B cell (primary cell): ENCODE measurements around the gene ADCY10. TPM values are rescaled to one million over a fixed set of nuclear protein-coding genes. Genes with fewer than 3 reads are reported as not detected.

Experiments
- ATAC-seq: fragments of 200-7000 bp; cut with Tn5 transposase; one replicate; pipeline ENCODE4 v1.10.0; 2021; ENCODE audit warnings: low read depth, mild to moderate bottlenecking, moderate number of reproducible peaks, moderate library complexity
- CTCF ChIA-PET: fragments of 350-600 bp; sonication (Branson Sonifier 250); formaldehyde crosslinking; loops from one replicate; lab custom pipeline; 2021; ENCODE audit warnings: antibody characterized with exemption, inconsistent platforms; lab: Charles Lee
- POLR2A ChIA-PET: fragments of 350-600 bp; sonication (Branson Sonifier 250); formaldehyde crosslinking; loops from one replicate; lab custom pipeline; 2021; ENCODE audit warnings: antibody characterized with exemption; lab: Charles Lee
- DNase-seq: peaks from one replicate; pipeline ENCODE4 v3.0.0; 2013
- H2AFZ ChIP-seq: 2 replicates; pipeline ENCODE4 v1.6.1; 2012; ENCODE audit warnings: mild to moderate bottlenecking, low read depth, low read length; ENCODE audit not compliant: insufficient read depth, poor library complexity, severe bottlenecking
- H3K27ac ChIP-seq, 2 donors: 1 replicate in 1 of 2; 2 replicates in 1 of 2; pipeline ENCODE4 v1.5.1; 2012 to 2013; ENCODE audit warnings: low read length in 2 of 2, mild to moderate bottlenecking in 2 of 2, moderate library complexity in 1 of 2
- H3K27me3 ChIP-seq, 4 experiments: fragments of 200-600 bp in 1 of 4; sonication (generic) in 1 of 4; replicated peaks in 1 of 4; 1 replicate in 2 of 4; 2 replicates in 2 of 4; pipeline versions ENCODE4 v1.6.1 to v1.7.0; 2013 to 2016; ENCODE audit warnings: low read length in 3 of 4, mild to moderate bottlenecking in 2 of 4, mixed read lengths in 1 of 4, moderate library complexity in 1 of 4; ENCODE audit not compliant: insufficient read depth in 4 of 4, control insufficient read depth in 3 of 4; ENCODE audit errors: control extremely low read depth in 1 of 4
- H3K36me3 ChIP-seq, 2 experiments: replicated peaks in 1 of 2; 1 replicate in 1 of 2; 2 replicates in 1 of 2; pipeline versions ENCODE4 v1.6.1 to v1.7.1; 2013; ENCODE audit warnings: low read length in 1 of 2; ENCODE audit not compliant: insufficient read depth in 2 of 2, control insufficient read depth in 1 of 2; ENCODE audit errors: control extremely low read depth in 1 of 2, extremely low read depth in 1 of 2
- H3K4me1 ChIP-seq, 2 donors: fragments of 200-600 bp in 1 of 2; sonication (generic) in 1 of 2; 1 replicate in 1 of 2; 2 replicates in 1 of 2; pipeline versions ENCODE4 v1.5.1 to v1.6.1; 2013 to 2017; ENCODE audit warnings: low read length in 2 of 2; ENCODE audit not compliant: control insufficient read depth in 2 of 2, insufficient read depth in 2 of 2
- H3K4me2 ChIP-seq: replicated peaks from 2 replicates; pipeline ENCODE3; 2012; ENCODE audit warnings: mild to moderate bottlenecking, low read depth, low read length; ENCODE audit not compliant: poor library complexity, severe bottlenecking
- H3K4me3 ChIP-seq, 5 experiments: fragments of 200-600 bp in 1 of 5; sonication (generic) in 1 of 5; 1 replicate in 3 of 5; 2 replicates in 2 of 5; pipeline versions ENCODE4 v1.5.1 to v1.7.0; 2011 to 2016; ENCODE audit warnings: low read length in 4 of 5, mild to moderate bottlenecking in 4 of 5, low read depth in 2 of 5, control low read depth in 1 of 5, moderate library complexity in 1 of 5; ENCODE audit not compliant: insufficient read depth in 1 of 5; ENCODE audit errors: control extremely low read depth in 1 of 5, extremely low read depth in 1 of 5
- H3K79me2 ChIP-seq: fragments of 200-600 bp; sonication (generic); one replicate; pipeline ENCODE4 v1.6.0; 2016; ENCODE audit warnings: low read length; ENCODE audit not compliant: control insufficient read depth, insufficient read depth
- H3K9ac ChIP-seq: fragments of 200-600 bp; sonication (generic); 2 replicates; pipeline ENCODE4 v1.6.1; 2017; ENCODE audit warnings: mild to moderate bottlenecking, low read length, moderate library complexity
- H3K9me3 ChIP-seq, 3 donors: one replicate each; pipeline versions ENCODE4 v1.6.1 to v1.7.1; 2013; ENCODE audit warnings: low read length in 2 of 3; ENCODE audit not compliant: control insufficient read depth in 2 of 3, insufficient read depth in 1 of 3; ENCODE audit errors: control extremely low read depth in 1 of 3
- H4K20me1 ChIP-seq: 2 replicates; pipeline ENCODE4 v1.6.0; 2012; ENCODE audit warnings: mild to moderate bottlenecking, low read length; ENCODE audit not compliant: insufficient read depth, control insufficient read depth, poor library complexity, severe bottlenecking
- H3K27ac Mint-ChIP-seq: one replicate; pipeline ENCODE4 v1.8.0; 2021; ENCODE audit warnings: mixed read lengths
- H3K27me3 Mint-ChIP-seq: one replicate; pipeline ENCODE4 v1.8.0; 2021; ENCODE audit warnings: mixed read lengths
- H3K4me1 Mint-ChIP-seq: one replicate; pipeline ENCODE4 v1.8.0; 2021; ENCODE audit warnings: mixed read lengths
- H3K4me3 Mint-ChIP-seq: one replicate; pipeline ENCODE4 v1.8.0; 2021; ENCODE audit warnings: mixed read lengths
- H3K9me3 Mint-ChIP-seq: one replicate; pipeline ENCODE4 v1.8.0; 2022; ENCODE audit warnings: mixed read lengths; ENCODE audit not compliant: insufficient read depth
- CTCF ChIP-seq: fragments of 200-600 bp; IDR thresholded peaks from one replicate; pipeline ENCODE4 v1.8.0; 2022; ENCODE audit warnings: antibody characterized with exemption, mild to moderate bottlenecking
- EZH2 ChIP-seq: IDR thresholded peaks from 2 replicates; pipeline ENCODE4 v1.6.1; 2012; ENCODE audit warnings: borderline replicate concordance, low read depth, mild to moderate bottlenecking, moderate library complexity, low read length; ENCODE audit not compliant: insufficient read depth, poor library complexity, severe bottlenecking
- WGBS: methylation state at CpG from one replicate; pipeline ENCODE4 v1.1.5; 2013; ENCODE audit warnings: missing lambda C conversion rate; ENCODE audit not compliant: insufficient coverage; 5-methylcytosine and 5-hydroxymethylcytosine counted together
- intact Hi-C: fragments of 100-400 bp; cut with micrococcal nuclease; formaldehyde crosslinking; loops from one replicate; pipeline ENCODE4 v1.10.0; 2022
- polyA plus RNA-seq: library from polyadenylated mRNA; depleted of rRNA; stranded (reverse); fragments of >200 nt; gene quantifications from 2 replicates; pipeline ENCODE4 v1.2.3, GENCODE V29; 2012
- total RNA-seq, 2 donors: library from RNA; stranded (reverse); fragments of 120-200 nt in 1 of 2; gene quantifications; 1 replicate in 1 of 2; 2 replicates in 1 of 2; pipeline versions ENCODE4 v1.2.3 to v1.2.4, GENCODE V29; 2013 to 2022

ADCY10 gene
- total and polyA plus RNA-seq, 2 donors (not counting 1 experiment from before 2014, with no cell fraction given), result 0.15 TPM; not detected in 1

GRCh38 chr1:167928457-167928852 lies 14.5 kb upstream of the ADCY10 start:
- Histone ChIP-seq H3K27me3 (no peaks in the 10 kb centered on the region), H4K20me1 (peaks cover 8% of the 10 kb centered on the region), H3K4me2 (no peak overlapping the region), H3K36me3 (peaks cover 0 to 2% of the 10 kb centered on the region in 2 experiments), H3K4me1 (peaks cover 0 to 4% of the 10 kb centered on the region in 2 donors), H3K27ac (no peak overlapping the region), H3K4me3 (no peak overlapping the region), H2AFZ (no peak overlapping the region), H3K79me2 (peaks cover 68% of the 10 kb centered on the region), H3K9ac (no peak overlapping the region), H3K9me3 (no peaks in the 10 kb centered on the region)
- ATAC-seq, result no peak
- no peaks in the 10 kb centered on the region for H3K9me3 Mint-ChIP-seq
- intact Hi-C loops, result no loop called here
- H3K4me1 Mint-ChIP-seq, result peaks cover 16% of the 10 kb centered on the region
- H3K4me3 Mint-ChIP-seq, result no peak overlapping the region
- ChIA-PET POLR2A (no interaction called here), CTCF (no interaction called here)
- no peak for DNase-seq
- no peak overlapping the region for H3K27ac Mint-ChIP-seq
- no CpG with 5 or more reads among the region's 2 CpGs for WGBS
- TF ChIP-seq EZH2 (no peak), CTCF (no peak)
- no peaks in the 10 kb centered on the region for H3K27me3 Mint-ChIP-seq

- intact Hi-C loops, result no loop called here
- ATAC-seq, result no peak
- no peak for TF ChIP-seq CTCF
- TF ChIP-seq EZH2, result no peak
- Histone ChIP-seq H4K20me1 (peaks cover 8% of the 10 kb centered on the region), H3K4me3 (no peak overlapping the region), H3K79me2 (peaks cover 56% of the 10 kb centered on the region), H3K27me3 (no peaks in the 10 kb centered on the region), H3K36me3 (peaks cover 2 to 5% of the 10 kb centered on the region in 2 experiments), H3K27ac (no peak overlapping the region), H2AFZ (no peak overlapping the region), H3K9me3 (no peaks in the 10 kb centered on the region), H3K4me2 (no peak overlapping the region), H3K4me1 (peaks cover 0 to 4% of the 10 kb centered on the region in 2 donors), H3K9ac (no peak overlapping the region)
- Mint-ChIP-seq H3K9me3 (no peaks in the 10 kb centered on the region), H3K27me3 (no peaks in the 10 kb centered on the region), H3K27ac (no peak overlapping the region), H3K4me1 (peaks cover 18% of the 10 kb centered on the region), H3K4me3 (no peak overlapping the region)
- 100% methylated on average over 1 of the region's 4 CpGs for WGBS
- POLR2A ChIA-PET, result no interaction called here
- DNase-seq, result no peak
- CTCF ChIA-PET, result no interaction called here
Observed at GRCh38 chr1:167927046-167927754, 13.3 kb upstream of the ADCY10 start.
